ENCODE measurements around the gene SMOC1.

SMOC1 gene

DNA sequence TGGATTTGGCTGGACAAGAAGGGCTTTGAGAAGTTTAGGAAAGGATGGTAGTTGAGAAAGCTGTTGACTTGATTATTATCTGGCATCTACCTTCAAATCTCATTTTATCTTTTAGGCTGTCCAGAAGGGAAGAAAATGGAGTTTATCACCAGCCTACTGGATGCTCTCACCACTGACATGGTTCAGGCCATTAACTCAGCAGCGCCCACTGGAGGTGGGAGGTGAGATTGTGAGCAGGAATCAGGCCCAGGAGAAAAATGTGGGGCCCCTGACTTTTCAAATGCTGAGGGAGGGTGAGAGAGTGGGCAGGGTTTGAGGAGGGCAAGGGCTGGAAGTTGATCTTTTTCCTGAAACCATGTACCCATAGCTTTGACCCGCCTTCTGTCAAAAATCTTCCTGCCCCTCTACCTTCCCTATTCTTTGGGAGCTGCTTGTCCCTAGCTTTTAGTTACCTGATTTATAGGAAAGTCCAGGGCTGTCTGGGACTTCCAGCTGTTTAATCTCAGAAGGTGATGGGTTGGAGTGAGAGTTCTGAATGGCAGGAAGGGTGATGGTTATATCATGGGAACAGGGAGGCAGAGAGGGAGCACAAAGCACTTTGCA, 134.2 kb downstream of the SMOC1 start:
- DNase-seq: no peak

DNA sequence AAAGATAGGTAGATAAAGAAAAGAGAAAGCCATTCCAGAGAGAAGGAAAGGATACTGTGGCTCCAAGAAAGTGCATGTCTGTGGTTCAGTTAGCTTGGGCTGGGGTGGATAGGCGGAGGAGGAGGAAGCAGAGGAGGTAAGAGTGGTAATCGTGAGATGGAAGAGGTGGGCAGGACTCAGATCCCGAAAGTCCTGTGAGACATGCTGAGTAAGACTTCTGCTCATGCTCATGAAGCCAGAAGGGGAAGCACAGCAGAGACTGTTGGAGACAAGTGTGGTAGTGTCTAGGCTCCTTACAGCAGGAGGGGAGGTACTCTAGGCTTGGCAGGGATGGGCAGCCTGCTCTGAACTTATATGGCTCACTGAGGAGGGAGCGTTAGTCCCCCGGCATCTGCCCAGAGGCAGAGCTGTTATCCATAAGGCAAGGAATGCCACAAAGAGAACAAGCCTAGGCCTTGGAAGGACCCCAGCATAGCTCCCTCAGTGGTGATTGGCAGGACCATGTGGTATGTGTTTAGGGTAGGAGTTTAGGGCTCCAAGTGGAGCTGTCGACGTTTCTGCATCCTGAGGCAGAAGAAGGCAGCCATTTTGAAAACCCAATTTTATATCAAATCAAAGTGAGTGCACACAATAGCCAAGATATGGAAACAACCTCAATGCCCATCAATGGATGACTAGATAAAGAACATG, 135.3 kb downstream of the SMOC1 start:
- no peak for DNase-seq

DNA sequence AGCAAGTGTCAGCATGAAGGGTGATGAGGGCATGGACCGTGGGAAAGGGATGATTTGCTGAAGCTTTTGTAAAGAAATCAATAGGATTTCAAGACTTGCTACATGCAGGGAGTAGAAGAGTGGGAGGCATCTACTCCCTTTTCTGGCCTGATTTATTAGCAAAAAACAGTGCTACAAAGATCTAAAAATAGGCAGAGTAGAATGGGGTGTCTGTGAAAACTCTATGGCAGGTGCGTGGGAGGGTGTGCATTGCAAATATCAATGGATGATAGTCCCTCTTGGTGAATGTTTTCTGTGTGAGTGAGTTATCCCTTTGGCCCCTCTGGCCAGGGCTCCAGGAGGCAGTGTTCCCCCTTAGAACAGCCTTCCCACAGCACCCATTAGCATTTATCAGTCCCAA, 139.0 kb downstream of the SMOC1 start:
- DNase-seq: no peak

DNA sequence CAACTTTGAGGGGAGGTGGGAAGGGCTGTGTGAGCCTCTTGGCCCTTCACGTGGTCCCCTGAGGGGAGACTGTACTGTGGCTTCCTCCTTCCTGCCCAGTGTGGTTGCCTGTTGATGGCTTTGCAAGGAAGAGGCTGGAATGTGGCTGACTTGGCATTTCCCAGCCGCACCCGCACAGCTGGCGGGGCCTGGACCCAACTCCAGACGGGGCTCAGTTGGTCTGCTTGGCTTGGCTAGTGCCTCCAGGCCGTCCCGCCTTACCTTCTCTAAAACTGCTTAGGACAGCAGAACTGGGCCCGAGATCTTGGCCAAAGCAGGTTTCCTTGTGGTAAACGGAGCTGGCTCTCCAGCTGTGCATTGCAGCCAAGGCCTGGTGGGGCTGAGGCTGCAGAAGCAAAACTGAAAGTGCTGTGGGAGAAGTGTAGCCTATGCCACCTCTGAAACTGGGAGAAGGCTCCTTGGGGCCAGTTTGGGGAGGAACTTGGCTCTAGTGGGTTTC, 139.5 kb downstream of the SMOC1 start:
- DNase-seq: no peak

DNA sequence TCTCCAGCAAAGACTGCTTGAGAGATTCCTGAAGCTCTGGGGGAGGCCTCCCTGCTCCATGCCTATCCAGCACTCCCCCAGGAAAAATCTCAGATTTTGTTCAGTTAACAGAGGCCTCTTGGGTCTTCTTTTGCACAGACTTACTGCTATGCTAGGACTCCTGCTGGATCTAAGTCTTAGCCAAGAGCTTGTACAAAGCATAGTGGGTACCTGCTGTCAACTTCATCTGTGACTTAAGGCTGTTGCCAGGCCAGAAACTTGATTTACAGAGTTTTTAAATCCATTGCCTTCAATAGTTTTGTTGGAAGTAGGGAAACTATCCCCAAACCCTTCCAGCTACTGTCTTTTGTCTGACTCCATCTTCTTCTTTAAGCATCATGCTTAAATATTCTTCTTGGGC, 140.5 kb downstream of the SMOC1 start:
- DNase-seq: no peak

DNA sequence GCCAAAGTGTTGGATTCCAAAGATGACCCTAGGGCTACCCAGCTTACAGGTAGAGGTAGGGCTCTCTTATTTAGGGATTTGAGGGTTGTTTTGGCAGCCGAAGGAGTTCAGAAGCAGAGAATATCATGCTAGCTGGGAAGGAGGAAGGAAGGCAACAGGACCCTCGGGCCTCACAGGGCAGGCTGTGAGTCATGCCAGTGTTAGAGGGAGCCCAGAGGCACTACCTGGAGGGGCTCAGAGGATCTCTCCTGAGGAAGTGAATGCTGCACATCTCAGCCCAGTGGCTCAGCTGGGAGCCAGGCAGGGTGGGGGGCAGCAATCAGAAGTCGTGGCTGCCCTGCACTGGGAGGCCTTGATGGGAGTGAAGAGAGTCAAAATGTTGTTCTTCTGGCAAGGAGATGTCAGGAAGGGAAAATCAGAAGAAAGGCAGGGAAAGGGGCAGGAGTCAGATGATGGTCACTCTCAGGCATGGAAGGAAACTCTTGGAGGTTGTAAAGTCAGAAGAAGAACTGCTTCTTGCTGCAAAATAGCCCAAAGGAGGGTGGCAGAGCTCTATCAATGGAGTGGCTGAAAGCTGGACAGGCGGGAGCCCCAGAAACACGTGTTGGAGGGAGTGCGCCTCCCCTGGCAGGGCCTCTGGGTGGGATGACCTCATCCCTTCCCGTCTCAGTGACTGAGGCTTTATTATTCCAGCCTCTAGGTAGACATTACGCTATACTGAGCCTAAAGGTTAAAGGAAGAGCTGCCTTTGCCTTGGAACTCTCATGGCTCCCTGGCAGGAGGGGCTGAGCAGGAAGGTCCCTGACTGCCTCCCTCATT, 141.3 kb downstream of the SMOC1 start:
- DNase-seq: no peak

GRCh38 chr14:70021548-70022220, 142.5 kb downstream of the SMOC1 start:
- DNase-seq: no peak

DNA sequence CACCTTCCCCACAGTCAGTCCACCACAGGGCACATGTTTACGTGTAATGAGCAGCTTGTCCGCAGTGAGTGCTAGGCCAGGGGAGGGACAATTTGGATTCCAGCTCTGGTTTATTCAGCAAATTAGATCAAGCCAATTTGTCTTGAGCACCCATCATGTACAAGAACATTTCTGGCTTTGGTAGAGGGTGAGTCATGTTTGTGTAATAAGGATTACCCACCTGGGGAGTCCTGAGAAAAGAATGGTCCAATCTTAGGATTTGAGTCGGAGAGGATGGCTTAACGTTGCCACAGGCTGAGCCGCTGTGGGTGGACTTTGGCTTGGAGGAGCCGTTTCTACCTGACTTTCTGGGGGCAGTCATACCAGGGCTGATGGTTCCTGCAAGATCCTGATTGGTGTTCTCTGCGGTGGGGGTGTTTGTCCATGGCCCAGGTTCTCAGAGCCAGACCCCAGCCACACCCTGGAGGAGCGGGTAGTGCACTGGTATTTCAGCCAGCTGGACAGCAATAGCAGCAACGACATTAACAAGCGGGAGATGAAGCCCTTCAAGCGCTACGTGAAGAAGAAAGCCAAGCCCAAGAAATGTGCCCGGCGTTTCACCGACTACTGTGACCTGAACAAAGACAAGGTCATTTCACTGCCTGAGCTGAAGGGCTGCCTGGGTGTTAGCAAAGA, 143.7 kb downstream of the SMOC1 start:
- no peak for DNase-seq

DNA sequence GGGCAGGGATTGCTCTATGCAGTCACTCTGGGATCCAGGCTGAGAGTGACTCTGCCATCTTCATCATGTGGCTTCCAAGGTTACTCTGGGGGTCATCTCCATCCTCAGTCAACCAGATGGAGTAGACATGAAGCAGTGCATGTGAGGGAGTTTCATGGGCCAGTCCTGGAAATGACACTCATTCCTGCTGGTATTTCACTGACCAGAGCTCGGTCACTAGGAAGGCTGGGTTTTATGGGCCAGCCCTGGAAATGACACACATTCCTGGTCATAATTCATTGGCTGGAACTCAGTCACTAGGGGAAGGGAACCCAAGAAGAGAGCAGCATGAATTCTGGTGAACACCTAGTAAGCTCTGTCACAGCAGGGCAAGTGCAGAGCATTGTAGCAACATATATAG, 144.7 kb downstream of the SMOC1 start:
- DNase-seq: no peak

DNA sequence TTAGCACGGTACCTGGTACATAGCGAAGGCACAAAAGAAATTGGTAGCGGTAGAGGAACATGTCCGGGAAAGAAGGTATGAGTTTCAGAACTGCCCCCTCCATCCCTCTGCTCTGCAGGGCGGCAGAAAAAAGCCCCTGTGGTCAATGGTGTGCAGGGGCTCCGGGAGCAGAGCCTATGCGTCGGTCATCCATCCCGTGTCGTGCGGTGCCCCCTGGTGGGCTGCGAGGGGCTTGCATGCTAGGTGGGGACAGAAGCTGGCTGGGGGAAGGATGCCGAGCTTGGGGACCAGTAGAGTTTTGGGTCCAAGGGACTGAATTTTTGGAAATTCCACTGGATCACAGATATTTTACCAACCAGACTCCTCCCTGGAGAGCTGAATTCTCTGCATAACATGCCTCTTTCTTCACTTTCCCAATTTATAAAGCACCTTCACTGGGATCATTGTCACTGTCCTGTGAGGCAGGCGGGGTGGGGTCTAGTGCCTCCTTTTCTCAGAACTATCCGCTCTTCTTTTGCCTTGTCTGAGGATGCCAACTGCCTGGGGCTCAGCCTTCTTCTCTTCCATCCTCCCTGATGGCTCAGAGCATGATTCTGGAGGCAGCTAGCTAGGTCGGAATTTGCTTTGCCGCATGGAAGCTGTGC, 148.7 kb downstream of the SMOC1 start:
- DNase-seq: peak; percentile 42

DNA sequence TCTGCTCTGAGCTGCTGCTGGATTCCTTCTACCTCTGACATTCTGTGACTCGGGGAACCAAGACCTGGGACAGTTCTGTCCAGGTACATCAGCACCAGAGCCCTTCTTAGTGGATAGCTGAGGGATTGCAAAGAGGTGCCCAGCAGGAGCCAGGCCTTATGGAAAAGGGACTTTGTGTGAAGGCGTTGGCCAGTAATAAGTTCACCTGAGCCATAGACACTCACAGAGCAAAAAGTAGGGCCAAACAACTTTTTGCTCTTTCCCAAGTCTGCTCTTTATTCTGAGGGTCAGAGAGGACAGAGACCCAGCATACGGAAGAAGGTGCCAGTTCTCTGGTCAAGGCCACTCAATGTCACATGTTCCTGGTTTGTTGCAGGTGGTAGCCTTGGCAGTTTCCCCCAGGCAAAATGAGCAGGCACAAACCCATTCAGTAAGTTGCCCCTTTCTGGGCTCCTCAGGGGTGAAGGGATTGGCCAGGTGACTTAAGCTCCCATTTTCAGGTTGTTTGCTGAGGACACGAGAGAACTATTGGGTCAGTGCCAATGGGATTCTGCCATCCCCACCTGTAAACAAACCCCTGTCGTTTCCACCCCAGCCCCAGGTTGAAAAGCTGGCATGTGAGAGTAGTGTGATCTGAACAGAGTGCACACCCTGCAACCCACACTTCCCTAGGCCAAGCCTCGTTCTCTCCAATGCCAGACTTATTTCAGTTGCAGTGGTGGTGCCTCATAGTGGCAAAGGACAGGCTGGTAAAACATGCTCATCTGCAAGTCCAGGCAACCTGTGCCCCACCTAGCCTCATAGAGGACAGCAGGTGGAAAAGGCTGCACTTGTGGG, 150.3 kb downstream of the SMOC1 start:
- no peak for DNase-seq

GRCh38 chr14:70032016-70032415, 152.8 kb downstream of the SMOC1 start:
- no peak for DNase-seq

GRCh38 chr14:70032447-70032846, 153.2 kb downstream of the SMOC1 start:
- no peak for DNase-seq

DNA sequence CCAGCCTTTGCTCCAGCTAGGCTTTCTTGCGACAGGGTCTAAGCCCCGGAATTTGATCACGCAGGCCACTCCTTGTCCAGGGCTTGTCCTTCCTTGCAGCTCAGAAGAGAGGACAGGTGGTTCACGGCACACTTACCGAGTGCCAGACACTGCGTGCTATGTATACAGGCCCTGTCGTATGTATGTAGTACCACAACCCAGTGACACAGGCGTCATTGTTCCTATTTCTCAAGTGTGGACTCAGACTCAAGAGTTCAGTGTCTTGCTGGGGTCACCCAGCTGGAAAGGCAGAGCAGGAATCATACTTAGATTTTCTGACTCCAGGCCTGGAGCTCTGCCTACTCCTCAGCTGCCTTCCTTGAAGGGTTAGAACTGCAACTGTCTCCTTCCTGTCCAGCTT, 153.9 kb downstream of the SMOC1 start:
- DNase-seq: no peak

DNA sequence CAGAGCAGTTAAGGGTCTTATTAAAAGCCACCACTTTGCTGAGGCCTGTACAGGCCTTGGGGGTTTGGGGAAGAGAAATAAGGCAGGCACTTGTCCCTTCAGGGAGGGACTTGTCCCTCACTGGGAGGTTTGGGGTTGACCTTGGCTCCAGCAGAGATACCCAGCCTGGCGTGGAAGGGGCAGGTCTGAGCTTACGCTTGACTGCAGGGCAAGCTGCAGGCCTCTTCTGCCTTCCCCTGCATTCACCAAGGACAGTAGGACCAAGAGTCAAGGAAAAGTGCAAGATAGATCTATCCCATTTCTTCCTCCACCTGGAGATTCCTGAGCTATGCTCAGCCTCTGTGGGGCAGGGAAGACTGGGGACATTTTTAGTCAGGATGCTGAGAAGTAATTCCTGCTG, 154.3 kb downstream of the SMOC1 start:
- DNase-seq: no peak

DNA sequence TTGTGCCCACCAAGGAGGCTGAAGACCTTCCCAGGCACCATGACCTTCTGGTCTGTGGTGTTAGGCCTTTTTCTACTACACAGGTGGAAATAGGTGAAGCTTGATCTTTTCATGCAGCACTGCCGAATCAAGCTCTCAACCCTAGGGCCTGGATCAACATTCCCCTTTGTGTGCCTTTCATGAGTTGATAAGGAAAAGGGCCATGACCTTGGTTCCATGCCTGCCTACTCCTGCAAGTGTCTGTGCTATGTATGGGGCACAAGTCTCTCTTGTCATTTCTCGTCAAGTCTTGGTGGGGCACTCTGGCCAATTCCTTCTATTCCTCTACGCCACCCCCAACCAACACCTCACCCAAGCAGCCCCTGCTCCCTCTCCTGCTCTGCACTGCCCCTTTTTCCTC, 155.0 kb downstream of the SMOC1 start:
- no peak for DNase-seq

GRCh38 chr14:70036665-70037064, 157.4 kb downstream of the SMOC1 start:
- no peak for DNase-seq

- no peak for DNase-seq
These were observed 163.8 kb downstream of the SMOC1 start for GRCh38 chr14:70043001-70043400.

DNA sequence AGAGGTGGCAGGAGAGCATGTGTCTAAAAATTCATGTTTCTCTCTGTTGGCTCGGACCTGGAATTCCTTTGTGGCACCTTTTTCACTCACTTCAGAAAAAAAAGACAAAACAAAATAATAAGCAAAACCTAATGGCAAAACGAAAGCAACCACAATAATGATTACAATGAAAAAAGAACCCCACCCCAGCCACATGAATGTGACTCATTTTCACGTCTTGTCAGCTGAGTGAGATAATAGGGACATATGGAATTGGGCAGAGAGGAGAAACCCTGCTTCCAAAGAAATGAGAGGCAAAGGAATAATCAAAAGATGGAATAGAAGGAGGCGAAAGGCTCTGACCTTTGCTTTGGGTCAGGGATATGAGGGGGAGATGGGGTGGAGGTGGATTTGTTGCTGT, 166.1 kb downstream of the SMOC1 start:
- DNase-seq: no peak

- peak; percentile 49 for DNase-seq
These were observed 166.8 kb downstream of the SMOC1 start for GRCh38 chr14:70045844-70046535.

All from NCI-H1436 (cell line).